ENCODE results near the gene HHAT.

HHAT gene

GRCh38 chr1:210441028-210441427 is 112.3 kb downstream of the HHAT start:
- no peak overlapping the region for H3K9ac ChIP-seq (ENCODE audit: low read length in 5 of 5)
- no peaks in the 10 kb centered on the region for H3K9me3 ChIP-seq (ENCODE audit: control insufficient read depth in 5 of 5, low read length in 5 of 5)
- no peaks in the 10 kb centered on the region for H3K36me3 ChIP-seq (ENCODE audit: control insufficient read depth in 5 of 5, insufficient read depth in 5 of 5, low read length in 5 of 5)
- H3K4me3 ChIP-seq (ENCODE audit: low read depth in 1 of 5, low read length in 5 of 5): no peak overlapping the region
- H3K27me3 ChIP-seq (ENCODE audit: control insufficient read depth in 5 of 5, insufficient read depth in 4 of 5, low read length in 5 of 5): no peaks in the 10 kb centered on the region
- no peaks in the 10 kb centered on the region for H3K4me1 ChIP-seq (ENCODE audit: control insufficient read depth in 5 of 5, insufficient read depth in 5 of 5, low read length in 5 of 5)
- no peak overlapping the region for H3K27ac ChIP-seq (ENCODE audit: low read depth, low read length)

DNA sequence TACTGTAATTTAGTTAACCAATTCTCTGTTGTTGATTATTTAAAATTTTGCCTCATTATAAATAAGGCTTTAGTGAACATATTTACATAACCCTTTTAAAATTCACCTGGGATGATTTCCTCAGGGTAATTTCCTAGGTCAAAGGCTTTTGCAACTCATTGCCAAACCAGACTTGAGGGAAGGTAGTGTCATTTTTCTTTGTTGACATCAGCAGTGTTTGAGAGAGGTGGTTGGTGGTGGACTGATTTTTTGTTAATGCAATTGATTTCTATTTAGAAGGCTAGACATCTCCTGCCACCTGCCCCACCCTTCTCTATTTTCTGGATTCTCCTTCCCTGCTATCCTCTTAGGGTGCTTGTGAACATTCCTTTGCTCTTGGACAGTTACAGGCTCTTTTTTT is 116.8 kb downstream of the HHAT start:
- H3K4me1 ChIP-seq (ENCODE audit: control insufficient read depth in 5 of 5, insufficient read depth in 5 of 5, low read length in 5 of 5): no peaks in the 10 kb centered on the region
- H3K27me3 ChIP-seq (ENCODE audit: control insufficient read depth in 5 of 5, insufficient read depth in 4 of 5, low read length in 5 of 5): no peaks in the 10 kb centered on the region
- H3K9me3 ChIP-seq (ENCODE audit: control insufficient read depth in 5 of 5, low read length in 5 of 5): no peaks in the 10 kb centered on the region
- no peaks in the 10 kb centered on the region for H3K36me3 ChIP-seq (ENCODE audit: control insufficient read depth in 5 of 5, insufficient read depth in 5 of 5, low read length in 5 of 5)
- no peak overlapping the region for H3K27ac ChIP-seq (ENCODE audit: low read depth, low read length)
- H3K4me3 ChIP-seq (ENCODE audit: low read depth in 1 of 5, low read length in 5 of 5): no peak overlapping the region
- H3K9ac ChIP-seq (ENCODE audit: low read length in 5 of 5): no peak overlapping the region

DNA sequence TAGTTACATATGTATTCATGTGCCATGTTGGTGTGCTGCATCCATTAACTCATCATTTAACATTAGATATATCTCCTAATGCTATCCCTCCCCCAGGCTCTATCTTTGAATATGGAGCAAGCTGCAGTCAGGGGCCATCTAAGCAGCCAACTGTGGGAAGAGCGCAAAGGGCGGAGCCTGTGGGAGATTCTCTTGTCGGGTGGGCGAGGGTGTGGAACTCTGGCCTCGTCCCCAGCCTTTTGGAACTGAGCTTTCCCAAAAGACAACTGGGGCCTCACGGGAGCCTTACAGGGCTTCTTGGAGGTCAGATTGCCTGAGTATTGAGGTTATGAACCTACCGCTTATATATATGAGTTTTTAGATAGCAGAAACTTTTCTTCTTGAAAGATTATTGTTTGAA is 117.2 kb downstream of the HHAT start:
- Histone ChIP-seq H3K9ac (ENCODE audit: low read length in 5 of 5) (no peak overlapping the region), H3K36me3 (ENCODE audit: control insufficient read depth in 5 of 5, insufficient read depth in 5 of 5, low read length in 5 of 5) (no peaks in the 10 kb centered on the region), H3K27ac (ENCODE audit: low read depth, low read length) (no peak overlapping the region), H3K9me3 (ENCODE audit: control insufficient read depth in 5 of 5, low read length in 5 of 5) (no peaks in the 10 kb centered on the region), H3K4me1 (ENCODE audit: control insufficient read depth in 5 of 5, insufficient read depth in 5 of 5, low read length in 5 of 5) (no peaks in the 10 kb centered on the region), H3K4me3 (ENCODE audit: low read depth in 1 of 5, low read length in 5 of 5) (no peak overlapping the region), H3K27me3 (ENCODE audit: control insufficient read depth in 5 of 5, insufficient read depth in 4 of 5, low read length in 5 of 5) (no peaks in the 10 kb centered on the region)

- Histone ChIP-seq H3K27ac (ENCODE audit: low read depth, low read length) (no peak overlapping the region), H3K36me3 (ENCODE audit: control insufficient read depth in 5 of 5, insufficient read depth in 5 of 5, low read length in 5 of 5) (no peaks in the 10 kb centered on the region), H3K9me3 (ENCODE audit: control insufficient read depth in 5 of 5, low read length in 5 of 5) (no peaks in the 10 kb centered on the region), H3K4me1 (ENCODE audit: control insufficient read depth in 5 of 5, insufficient read depth in 5 of 5, low read length in 5 of 5) (no peaks in the 10 kb centered on the region), H3K9ac (ENCODE audit: low read length in 5 of 5) (no peak overlapping the region), H3K4me3 (ENCODE audit: low read depth in 1 of 5, low read length in 5 of 5) (no peak overlapping the region), H3K27me3 (ENCODE audit: control insufficient read depth in 5 of 5, insufficient read depth in 4 of 5, low read length in 5 of 5) (no peaks in the 10 kb centered on the region)
Observed at GRCh38 chr1:210446479-210446878, 117.8 kb downstream of the HHAT start.

DNA sequence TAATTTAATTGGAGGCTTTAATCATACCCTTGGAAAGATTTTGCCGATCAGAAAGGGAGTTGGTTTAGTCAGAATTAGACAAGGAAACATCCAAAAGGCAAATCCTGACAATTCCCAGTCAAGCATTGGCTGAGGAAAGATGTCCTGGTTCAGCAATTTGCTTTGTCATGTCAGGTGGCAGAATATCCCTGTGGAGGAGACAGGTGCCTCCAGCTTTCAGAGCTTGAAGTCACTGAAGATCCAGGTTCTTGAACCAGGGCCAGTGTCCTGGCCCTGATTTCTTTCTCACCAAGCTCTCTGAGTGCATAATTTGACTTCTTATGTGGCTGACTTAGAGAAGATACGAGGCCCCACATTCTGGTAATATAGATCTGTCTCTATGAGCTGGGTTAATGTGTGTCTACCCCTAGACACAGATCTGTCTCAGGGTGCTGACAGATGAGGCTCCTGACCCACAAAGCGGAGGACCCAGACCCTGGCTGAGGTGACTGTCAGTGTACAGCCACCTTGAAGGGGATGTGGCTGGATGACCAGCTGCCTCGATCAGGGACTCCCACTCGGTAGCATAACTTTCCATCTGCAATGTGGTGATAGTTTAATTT is 118.9 kb downstream of the HHAT start:
- H3K27ac ChIP-seq (ENCODE audit: low read depth, low read length): no peak overlapping the region
- H3K4me3 ChIP-seq (ENCODE audit: low read depth in 1 of 5, low read length in 5 of 5): no peak overlapping the region
- H3K27me3 ChIP-seq (ENCODE audit: control insufficient read depth in 5 of 5, insufficient read depth in 4 of 5, low read length in 5 of 5): no peaks in the 10 kb centered on the region

DNA sequence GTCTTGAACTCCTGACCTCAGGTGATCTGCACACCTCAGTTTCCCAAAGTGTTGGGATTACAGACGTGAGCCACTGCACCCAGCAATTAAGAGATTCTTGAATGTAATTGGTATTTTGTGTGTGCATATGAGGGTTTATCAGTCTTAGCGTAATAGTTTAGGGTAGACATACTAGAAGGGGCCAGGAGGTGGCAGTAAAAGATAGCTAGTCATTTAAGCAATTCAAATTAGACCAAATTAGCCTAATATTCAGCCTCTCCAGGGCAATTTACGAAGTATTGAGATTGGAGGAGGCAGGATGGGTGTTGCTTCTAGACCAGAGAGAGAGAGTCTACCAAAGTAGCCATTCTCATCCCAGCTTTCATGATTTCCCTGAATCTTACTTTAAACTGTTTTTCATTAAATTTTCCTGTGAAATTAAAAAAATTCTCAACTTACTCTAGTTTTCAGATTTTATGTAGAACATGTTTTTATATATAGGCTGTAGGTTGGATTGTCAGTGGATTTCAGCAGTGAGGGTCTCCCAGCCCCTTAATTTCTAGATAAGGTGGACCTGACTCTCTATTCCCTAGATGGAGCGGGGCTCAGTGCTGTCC is 119.7 kb downstream of the HHAT start:
- H3K27me3 ChIP-seq (ENCODE audit: control insufficient read depth in 5 of 5, insufficient read depth in 4 of 5, low read length in 5 of 5): no peaks in the 10 kb centered on the region
- no peak overlapping the region for H3K27ac ChIP-seq (ENCODE audit: low read depth, low read length)
- H3K9ac ChIP-seq (ENCODE audit: low read length in 5 of 5): no peak overlapping the region
- no peaks in the 10 kb centered on the region for H3K4me1 ChIP-seq (ENCODE audit: control insufficient read depth in 5 of 5, insufficient read depth in 5 of 5, low read length in 5 of 5)
- H3K4me3 ChIP-seq (ENCODE audit: low read depth in 1 of 5, low read length in 5 of 5): no peak overlapping the region
- no peaks in the 10 kb centered on the region for H3K36me3 ChIP-seq (ENCODE audit: control insufficient read depth in 5 of 5, insufficient read depth in 5 of 5, low read length in 5 of 5)
- no peaks in the 10 kb centered on the region for H3K9me3 ChIP-seq (ENCODE audit: control insufficient read depth in 5 of 5, low read length in 5 of 5)

More for the DNA sequence above, 118.9 kb downstream of the HHAT start:
- Histone ChIP-seq H3K36me3 (ENCODE audit: control insufficient read depth in 5 of 5, insufficient read depth in 5 of 5, low read length in 5 of 5) (no peaks in the 10 kb centered on the region), H3K9ac (ENCODE audit: low read length in 5 of 5) (no peak overlapping the region), H3K9me3 (ENCODE audit: control insufficient read depth in 5 of 5, low read length in 5 of 5) (no peaks in the 10 kb centered on the region), H3K4me1 (ENCODE audit: control insufficient read depth in 5 of 5, insufficient read depth in 5 of 5, low read length in 5 of 5) (no peaks in the 10 kb centered on the region)

DNA sequence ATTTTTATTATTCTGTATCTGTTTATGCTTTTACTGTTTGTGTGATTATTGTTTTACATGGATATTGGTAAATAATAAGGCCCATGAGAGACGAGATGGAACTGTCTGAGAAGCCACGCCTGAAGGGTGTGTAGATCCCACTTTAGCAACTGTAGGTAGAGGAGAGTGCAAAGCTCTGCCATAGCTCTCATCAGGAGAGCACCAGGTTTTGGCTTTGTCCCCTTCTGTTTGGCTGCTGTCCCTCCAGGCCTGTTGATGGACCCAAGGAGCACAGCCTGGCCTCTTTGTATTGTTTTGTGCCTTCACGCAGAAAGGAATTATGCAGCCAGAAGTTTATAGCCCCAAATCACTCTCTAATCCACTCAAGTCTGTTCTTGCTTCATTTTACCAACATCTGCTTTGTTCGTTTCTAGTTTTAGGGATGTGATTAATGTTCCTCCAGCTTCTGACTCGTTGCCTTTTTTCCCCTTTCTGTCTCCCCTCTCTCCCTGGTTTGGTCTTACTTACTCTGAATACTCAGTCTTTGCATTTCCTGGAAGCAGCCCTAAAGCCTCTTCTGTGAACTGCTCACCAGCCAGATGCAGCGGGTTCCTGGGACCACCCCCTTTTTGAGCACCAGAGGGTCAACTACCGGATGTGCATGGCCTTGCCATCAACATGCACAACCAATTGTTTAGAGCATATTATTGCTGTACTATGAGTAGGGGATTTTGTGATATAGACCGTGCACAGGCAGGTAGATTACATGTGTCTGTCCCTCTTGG is 127.3 kb downstream of the HHAT start:
- Histone ChIP-seq H3K36me3 (ENCODE audit: control insufficient read depth in 5 of 5, insufficient read depth in 5 of 5, low read length in 5 of 5) (no peaks in the 10 kb centered on the region), H3K9me3 (ENCODE audit: control insufficient read depth in 5 of 5, low read length in 5 of 5) (no peaks in the 10 kb centered on the region), H3K9ac (ENCODE audit: low read length in 5 of 5) (no peak overlapping the region), H3K27me3 (ENCODE audit: control insufficient read depth in 5 of 5, insufficient read depth in 4 of 5, low read length in 5 of 5) (no peaks in the 10 kb centered on the region), H3K4me3 (ENCODE audit: low read depth in 1 of 5, low read length in 5 of 5) (no peak overlapping the region), H3K4me1 (ENCODE audit: control insufficient read depth in 5 of 5, insufficient read depth in 5 of 5, low read length in 5 of 5) (no peaks in the 10 kb centered on the region), H3K27ac (ENCODE audit: low read depth, low read length) (no peak overlapping the region)

DNA sequence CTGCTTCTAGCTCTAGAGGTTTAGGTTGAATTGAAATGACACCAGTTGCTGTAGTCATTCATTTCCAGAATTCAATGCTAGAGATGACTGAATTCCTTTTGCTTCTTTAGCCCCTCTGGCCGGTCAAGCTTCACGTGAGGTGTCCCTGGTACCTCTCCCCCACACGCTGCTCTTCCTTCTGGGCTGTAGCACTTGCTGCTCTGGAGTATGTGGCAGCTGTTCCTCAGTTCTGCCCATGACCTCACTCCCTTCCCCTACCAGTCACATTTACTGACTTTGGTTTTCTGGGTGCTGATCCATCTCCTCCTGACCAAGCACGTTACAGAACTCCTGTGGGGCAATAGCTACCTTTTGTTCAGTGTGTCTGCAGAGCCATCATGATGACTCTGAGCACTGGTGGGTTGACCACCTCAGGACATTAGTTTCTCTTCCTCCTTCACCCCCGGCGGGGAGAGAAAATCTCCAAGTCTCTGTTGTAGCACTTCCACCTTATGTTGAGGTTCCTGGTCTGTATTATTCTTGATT is 128.1 kb downstream of the HHAT start:
- Histone ChIP-seq H3K27ac (ENCODE audit: low read depth, low read length) (no peak overlapping the region), H3K27me3 (ENCODE audit: control insufficient read depth in 5 of 5, insufficient read depth in 4 of 5, low read length in 5 of 5) (no peaks in the 10 kb centered on the region), H3K4me3 (ENCODE audit: low read depth in 1 of 5, low read length in 5 of 5) (no peak overlapping the region), H3K9ac (ENCODE audit: low read length in 5 of 5) (no peak overlapping the region), H3K36me3 (ENCODE audit: control insufficient read depth in 5 of 5, insufficient read depth in 5 of 5, low read length in 5 of 5) (no peaks in the 10 kb centered on the region), H3K9me3 (ENCODE audit: control insufficient read depth in 5 of 5, low read length in 5 of 5) (no peaks in the 10 kb centered on the region), H3K4me1 (ENCODE audit: control insufficient read depth in 5 of 5, insufficient read depth in 5 of 5, low read length in 5 of 5) (no peaks in the 10 kb centered on the region)

- no peaks in the 10 kb centered on the region for H3K36me3 ChIP-seq (ENCODE audit: control insufficient read depth in 5 of 5, insufficient read depth in 5 of 5, low read length in 5 of 5)
- no peaks in the 10 kb centered on the region for H3K27me3 ChIP-seq (ENCODE audit: control insufficient read depth in 5 of 5, insufficient read depth in 4 of 5, low read length in 5 of 5)
- H3K9me3 ChIP-seq (ENCODE audit: control insufficient read depth in 5 of 5, low read length in 5 of 5): no peaks in the 10 kb centered on the region
- no peak overlapping the region for H3K9ac ChIP-seq (ENCODE audit: low read length in 5 of 5)
- H3K4me3 ChIP-seq (ENCODE audit: low read depth in 1 of 5, low read length in 5 of 5): no peak overlapping the region
- no peaks in the 10 kb centered on the region for H3K4me1 ChIP-seq (ENCODE audit: control insufficient read depth in 5 of 5, insufficient read depth in 5 of 5, low read length in 5 of 5)
- no peak overlapping the region for H3K27ac ChIP-seq (ENCODE audit: low read depth, low read length)
Observed at GRCh38 chr1:210457568-210457967, 128.9 kb downstream of the HHAT start.

GRCh38 chr1:210464519-210465039 is 135.9 kb downstream of the HHAT start:
- no peaks in the 10 kb centered on the region for H3K9me3 ChIP-seq (ENCODE audit: control insufficient read depth in 5 of 5, low read length in 5 of 5)
- H3K27me3 ChIP-seq (ENCODE audit: control insufficient read depth in 5 of 5, insufficient read depth in 4 of 5, low read length in 5 of 5): no peaks in the 10 kb centered on the region
- no peaks in the 10 kb centered on the region for H3K36me3 ChIP-seq (ENCODE audit: control insufficient read depth in 5 of 5, insufficient read depth in 5 of 5, low read length in 5 of 5)
- no peak overlapping the region for H3K27ac ChIP-seq (ENCODE audit: low read depth, low read length)
- no peak overlapping the region for H3K9ac ChIP-seq (ENCODE audit: low read length in 5 of 5)
- H3K4me1 ChIP-seq (ENCODE audit: control insufficient read depth in 5 of 5, insufficient read depth in 5 of 5, low read length in 5 of 5): no peaks in the 10 kb centered on the region
- no peak overlapping the region for H3K4me3 ChIP-seq (ENCODE audit: low read depth in 1 of 5, low read length in 5 of 5)
